Stimulated activated CD4-positive, alpha-beta T cell treated with anti-CD3 and anti-CD28 coated beads, Interleukin-4, amount 100 ng/mL, for 48 hours (primary cell): Measurements from ENCODE around the gene ANXA1.

Experiments
- DNase-seq, 2 donors: peaks; one replicate each; pipeline ENCODE4 v3.0.0-alpha.2; 2020; ENCODE audit warnings: low read depth in 2 of 2

Gene ANXA1

DNA sequence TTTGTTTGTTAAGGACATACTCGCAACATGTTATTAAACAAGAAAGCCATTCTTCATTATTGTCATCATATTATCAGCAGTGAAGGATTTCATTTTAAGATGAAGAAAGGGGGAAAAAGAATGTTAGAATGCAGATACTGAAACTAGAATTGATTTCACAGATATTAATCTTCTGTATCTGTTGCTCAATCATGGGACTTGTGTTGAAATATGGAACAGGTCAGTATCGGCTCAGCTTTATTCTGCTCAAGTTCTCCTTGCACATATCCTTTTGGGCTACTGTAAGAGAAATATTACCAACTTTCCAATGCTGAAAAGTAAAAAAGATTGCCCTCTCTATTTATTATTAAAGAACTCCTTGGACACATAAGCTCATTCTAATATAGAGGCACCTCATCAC lies 13.8 kb upstream of the ANXA1 start:
- no peak for DNase-seq

DNA sequence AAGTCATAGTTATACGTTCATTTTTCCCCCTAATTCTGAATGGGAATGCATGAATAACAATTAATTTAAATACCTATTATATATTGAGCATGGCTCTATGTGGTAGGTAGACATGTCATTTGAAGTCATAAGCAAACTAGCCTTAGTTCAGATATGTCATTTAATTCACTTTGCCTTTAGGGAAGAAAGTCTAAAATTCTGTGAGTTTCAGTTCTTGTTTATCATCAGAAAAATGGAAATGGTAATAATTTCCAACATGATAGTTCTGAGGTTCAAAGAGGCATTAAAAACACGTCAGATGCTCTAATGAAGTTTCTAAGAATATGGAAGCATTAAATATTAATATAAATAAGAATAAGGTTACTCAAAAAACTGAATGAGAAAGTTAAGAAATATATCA lies 13.1 kb upstream of the ANXA1 start:
- no peak for DNase-seq

DNA sequence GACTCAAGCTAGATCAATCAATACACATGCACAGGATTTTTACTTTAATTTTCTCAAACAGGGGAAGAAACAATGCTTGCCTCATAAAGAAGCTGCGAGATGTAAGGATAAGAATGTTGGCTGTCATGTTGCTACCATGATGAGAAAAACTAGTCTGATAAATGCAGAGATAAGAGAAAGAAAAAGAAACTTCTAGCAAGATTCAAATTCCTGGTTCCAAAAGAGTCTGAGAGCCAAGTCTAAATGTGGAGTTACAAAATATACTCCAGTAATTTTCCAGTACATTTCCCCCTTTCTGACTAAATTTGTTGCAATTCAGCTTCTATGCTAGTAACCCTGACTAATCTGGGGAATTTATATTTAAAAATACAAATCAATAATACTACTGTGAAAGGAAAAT lies 10.4 kb upstream of the ANXA1 start:
- no peak for DNase-seq

DNA sequence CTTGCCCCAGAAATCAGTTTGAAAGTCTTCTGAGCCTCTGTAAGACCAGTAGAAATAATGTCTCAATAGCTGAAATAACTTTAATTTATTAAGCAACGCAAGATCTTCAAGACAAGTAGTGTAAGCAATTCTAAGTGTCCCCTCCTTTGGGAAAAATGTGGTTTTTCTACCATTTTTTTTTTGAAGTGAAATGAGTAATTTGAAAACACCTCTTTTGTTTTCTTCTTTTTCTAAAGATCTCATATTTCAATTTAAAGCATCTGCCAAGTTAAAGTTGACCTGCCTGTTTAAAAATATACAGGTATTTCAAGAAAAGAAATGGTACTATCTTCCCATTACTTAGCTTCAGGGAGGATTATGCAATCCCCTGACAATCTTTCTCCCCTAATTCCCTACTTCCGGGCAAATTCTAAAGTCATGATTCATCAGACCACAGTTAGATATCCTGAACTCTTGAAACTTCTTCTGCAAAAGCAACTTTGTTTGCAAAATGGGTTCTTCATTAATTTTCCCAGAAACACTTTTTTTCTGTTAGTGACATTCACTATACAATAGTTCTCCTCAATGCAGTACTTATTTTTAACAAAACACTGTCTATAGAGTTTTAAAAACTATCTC lies 7.8 kb upstream of the ANXA1 start:
- DNase-seq, result no peak

DNA sequence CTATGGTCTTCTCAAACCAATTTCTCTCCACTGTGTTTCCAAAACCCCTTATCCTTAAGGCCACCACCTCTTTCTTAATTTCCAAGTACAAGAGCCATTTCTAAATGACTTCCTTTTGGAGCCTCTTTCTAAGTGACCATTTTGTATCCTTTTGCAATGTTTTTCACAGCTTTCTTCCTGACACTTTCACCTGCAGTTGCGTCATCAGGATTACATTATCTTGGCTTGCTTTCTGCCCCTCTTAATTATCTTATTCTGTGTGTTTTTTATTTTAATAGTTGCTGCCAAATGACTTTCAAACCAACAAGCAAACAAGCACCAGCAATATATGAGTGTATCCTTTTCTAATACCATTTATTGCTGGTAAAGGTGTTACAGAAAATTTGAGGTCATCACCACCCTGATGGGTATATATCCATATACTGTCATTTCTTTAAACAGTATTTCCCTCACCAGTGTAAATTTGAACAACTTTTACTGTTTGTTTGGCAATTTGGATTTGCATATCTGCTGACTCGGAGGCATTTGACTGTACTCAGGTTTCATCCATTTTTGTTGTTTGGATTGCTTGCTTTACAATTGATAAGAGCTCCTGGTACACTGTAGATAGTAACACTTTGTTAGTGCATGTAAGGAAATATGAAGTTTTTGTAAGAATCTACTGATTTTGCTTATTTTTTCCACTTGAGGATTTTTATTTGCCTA lies 5.4 kb upstream of the ANXA1 start:
- no peak for DNase-seq

DNA sequence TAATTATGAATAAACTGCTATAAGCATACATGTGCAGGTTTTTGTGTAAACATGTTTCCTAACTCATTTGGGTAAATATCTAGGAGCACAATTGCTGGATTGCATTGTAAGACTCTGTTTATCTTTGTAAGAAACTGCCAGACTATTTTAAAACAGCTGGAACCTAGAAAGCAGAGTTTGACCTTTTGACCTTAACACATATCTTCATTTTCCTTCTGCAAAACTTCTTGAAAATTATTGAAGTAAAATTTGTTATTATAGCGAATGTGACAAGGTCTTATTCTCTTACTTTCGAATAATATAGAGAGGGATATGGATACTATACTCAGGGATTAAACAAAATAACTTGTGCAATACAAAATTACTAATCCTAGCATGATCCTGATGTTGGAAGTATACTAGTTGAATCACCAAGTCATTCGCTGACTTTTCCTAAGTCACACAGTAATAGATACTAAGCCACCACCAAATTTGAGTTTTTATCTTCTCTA lies 3.2 kb upstream of the ANXA1 start:
- no peak for DNase-seq

DNA sequence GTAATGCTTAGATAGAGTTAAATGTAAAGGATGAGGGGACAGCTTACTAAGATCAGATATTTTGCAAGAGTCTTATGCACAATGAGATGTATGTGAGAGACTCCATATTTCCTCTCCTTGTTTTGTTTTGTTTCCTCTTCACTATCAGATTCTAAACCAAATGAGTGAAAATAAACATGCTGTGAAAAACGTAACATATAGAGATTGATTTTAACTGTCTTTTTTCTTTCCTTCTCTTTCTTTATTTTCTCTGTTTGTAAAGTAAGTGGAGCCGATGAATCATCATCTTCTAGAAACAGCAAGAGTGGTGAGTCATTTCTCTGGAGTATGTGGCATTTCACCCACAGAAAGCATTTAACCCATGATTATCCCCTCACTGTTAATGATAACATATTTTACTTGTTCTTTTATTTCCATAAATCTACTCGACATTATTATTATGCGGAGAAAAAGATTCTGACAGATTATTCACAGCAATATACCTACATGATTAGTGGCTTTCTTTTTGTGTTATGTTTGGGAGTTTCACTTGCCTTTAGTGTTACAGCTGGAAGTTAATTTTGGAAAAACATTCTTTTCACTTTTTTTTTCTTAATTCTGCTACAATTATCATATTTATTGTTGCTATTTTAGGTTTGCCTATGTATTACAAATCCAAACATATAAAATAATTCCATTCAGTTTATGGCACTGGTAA lies 2.1 kb upstream of the ANXA1 start:
- DNase-seq, result no peak

DNA sequence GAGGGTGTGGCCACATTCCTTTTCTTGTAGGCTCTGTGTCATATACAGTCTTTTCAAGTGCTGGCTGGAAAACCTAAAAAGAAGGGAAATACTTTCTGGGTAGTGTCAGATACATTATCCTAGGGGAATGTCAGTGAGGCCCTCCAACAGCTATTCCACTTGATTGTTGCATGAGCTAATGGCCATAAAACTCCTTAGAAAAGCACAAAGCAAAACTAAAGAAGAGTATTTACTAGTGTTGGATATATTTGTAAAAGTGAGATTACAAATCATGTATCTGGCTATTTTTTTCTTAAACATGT lies 829 bp downstream of the ANXA1 start:
- DNase-seq, result no peak

DNA sequence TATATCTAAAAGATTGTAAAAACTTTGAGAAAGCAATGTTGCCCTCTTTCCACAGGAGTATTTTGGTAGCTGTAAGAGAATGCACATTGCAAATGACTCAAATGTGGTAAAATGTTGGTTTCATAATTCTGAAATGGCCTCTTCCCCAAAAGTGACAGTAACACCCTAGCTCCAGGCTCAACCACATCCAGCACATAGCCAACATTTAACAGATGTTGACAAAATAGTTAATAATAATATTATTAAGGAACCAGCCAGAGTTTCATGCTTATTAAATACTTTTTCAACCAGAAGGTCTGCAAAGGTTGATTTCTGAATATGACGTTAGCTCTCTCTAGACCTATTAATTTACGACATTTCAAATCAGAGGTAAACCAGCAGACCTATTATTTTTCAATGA lies 1.3 kb downstream of the ANXA1 start:
- no peak for DNase-seq

DNA sequence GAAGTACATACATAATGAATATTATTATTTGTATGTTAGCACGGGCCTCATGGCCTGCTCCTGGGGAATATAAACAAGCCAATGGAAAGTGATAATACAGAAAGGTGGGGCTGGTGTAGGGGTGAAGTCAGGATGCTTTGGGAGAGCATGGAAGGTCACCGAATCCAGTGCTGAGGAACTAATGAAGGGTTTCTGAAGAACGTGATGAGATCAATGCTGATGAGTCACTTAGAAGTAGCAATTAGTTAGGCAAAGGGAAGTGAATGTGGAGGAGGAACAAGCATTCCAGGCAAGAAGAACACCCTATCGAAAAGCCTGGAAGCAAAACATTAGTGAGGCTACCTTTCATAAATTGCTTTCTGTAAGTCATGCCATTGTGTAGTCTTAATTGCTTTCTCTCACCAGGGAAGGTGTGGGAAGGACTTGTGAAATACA lies 2.1 kb downstream of the ANXA1 start:
- no peak for DNase-seq

DNA sequence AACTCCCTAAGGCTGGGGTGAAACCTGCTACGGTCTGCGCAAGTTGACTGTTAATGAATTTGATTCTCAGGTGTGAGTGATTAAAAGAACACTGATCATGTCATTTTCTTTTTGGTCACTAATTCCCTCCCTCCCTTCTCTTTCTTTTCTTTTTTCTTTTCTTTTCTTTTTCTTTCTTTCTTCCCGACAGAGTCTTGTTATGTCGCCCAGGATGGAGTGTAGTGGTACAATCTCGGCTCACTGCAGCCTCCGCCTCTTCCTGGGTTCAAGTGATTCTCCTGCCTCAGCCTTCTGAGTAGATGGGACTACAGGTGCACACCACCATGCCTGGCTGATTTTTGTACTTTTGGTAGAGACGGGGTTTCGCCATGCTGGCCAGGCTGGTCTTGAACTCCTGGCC lies 2.6 kb downstream of the ANXA1 start:
- no peak for DNase-seq

DNA sequence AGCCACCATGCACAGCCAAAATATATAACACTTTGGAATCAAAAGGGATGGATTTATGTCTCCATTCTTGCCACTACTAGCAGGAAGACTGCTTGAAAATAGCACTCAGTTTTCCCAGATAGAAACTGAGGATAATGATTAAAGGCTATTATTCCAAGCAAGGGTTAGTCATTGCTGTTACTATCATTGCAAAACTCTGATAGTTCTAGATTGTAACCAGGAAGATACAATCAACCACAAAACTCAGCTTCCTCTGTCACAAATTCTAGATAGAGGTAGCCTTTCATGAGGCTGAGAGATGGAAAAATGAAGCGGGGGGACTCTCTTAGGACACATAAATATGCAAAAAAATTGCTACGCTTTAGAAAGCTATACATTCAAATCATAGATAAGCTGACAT lies 3.1 kb downstream of the ANXA1 start:
- DNase-seq, result no peak

DNA sequence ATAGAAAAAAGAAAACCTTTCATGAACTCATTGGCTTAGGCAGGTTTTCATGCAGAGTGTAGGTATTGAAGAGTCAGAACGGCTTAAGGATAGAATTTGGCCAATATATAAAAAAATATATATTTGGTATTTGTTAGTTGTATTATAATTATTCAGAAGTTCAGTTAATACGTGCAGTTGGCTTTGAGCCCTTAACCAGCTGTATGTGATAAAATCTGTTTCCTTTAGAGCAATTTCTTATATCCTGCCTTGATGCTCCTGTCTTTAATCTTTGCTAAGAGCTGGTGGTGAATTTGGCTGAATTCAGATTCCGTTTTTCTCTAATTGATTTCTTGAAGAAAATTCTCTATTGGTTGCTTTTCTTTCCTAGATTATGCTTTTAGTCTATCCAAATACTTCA lies 3.7 kb downstream of the ANXA1 start:
- DNase-seq, result no peak

DNA sequence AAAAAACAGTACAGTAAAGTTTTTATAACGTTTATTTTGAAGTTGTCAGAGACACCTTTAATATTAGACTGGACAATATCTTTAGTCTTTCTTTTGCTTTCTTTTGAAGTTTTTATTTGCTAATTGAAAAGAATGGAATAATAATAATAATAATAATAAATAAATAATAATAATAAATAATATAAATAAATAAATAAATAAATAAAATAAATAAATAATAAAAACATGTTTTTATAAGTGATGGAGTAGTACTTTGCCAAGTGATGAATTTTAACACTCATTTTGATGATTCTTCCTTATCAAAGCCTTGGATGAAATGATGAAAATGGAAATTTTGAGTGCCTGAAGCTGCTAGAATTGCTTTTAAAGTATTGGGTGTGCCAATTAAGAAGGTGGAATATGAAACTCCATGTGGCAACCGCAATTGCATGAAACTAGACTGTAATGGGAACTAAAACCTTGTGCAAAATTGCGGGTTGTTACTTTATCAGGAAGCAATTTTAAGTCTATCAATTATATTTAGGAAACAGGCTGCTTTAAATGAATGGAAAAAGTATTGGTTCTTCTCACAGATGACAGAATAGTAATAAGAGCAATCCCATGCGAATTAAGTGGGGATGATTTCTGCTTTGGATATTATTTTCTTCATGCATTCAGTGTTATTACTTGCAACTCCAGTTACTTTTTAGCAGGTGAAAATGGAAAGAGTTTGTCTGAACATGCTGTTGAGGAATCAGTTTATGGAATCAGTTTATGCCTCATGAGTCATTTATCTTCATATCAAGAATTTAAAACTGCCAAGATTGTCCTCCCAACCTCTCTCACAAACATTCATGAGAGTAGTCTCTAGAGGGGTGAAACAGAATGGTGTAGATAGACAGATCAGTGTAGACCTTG lies 4.6 kb downstream of the ANXA1 start:
- no peak for DNase-seq

DNA sequence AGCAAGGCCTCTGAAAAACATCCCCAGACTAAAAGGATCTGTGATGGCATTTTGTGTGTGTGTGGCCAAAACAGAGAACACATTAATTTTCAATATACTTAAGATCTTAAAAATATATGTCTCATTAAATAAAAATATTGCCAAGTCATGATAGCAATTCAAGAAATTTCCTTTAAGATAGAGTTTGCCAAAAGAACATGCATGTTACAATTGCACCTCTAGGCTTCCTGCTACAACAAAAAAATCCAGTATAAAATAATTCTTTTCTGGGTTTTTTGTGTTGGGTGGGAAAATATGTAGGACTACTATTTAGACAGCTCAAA lies 5.2 kb downstream of the ANXA1 start:
- DNase-seq, result no peak

DNA sequence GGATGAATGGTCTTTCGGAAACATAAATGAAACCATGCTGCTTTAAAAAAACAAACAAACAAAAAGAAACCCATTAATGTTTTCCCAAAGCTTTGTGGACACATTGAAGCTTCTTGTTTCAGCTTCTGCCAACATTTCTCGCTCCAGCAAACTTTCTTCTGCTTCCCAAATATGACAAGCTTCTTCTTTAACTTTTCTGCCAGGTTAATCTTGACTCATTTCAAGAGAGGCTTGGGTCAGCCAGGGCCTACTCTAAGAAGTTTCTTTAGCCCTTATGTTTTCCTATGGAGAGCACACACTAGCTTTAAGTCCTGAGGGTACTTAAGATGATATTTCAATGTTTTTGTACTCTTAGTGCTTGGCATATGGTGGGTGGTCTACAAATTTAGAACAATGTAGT lies 6.1 kb downstream of the ANXA1 start:
- no peak for DNase-seq

DNA sequence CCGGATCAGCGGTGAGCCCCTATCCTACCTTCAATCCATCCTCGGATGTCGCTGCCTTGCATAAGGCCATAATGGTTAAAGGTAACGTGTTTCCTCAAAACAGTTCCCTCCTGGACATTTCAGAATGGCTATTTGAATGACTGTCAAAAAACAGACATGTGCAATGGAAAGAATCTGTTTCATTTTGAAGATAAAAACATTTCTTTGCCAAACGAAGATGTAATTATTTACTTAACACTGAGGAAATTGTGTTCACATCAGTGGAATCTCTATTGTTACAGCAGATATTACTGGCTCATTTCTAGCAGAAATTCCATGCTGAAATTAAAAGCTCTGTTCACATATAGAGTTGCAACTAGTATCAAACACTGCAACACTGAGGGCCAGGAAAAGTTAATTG lies 7.1 kb downstream of the ANXA1 start:
- DNase-seq, result no peak

DNA sequence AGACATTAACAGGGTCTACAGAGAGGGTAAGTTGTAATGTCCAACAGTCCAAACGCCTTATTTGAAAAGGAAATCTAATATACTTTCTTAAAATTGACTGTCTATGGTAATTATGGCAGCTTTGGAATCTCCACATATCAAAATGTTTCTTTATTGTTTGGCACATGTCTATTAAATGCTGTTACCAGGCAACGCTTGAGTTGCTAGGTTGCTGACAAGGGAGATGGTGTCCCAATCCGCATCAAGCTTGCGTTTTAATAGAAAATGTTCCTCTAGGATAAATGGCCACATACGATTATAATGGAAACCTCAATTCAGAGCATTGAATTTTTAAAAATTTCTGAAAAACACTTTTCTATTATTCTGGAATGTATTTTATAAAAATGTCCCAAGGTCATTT lies 9.2 kb downstream of the ANXA1 start:
- DNase-seq, result no peak

DNA sequence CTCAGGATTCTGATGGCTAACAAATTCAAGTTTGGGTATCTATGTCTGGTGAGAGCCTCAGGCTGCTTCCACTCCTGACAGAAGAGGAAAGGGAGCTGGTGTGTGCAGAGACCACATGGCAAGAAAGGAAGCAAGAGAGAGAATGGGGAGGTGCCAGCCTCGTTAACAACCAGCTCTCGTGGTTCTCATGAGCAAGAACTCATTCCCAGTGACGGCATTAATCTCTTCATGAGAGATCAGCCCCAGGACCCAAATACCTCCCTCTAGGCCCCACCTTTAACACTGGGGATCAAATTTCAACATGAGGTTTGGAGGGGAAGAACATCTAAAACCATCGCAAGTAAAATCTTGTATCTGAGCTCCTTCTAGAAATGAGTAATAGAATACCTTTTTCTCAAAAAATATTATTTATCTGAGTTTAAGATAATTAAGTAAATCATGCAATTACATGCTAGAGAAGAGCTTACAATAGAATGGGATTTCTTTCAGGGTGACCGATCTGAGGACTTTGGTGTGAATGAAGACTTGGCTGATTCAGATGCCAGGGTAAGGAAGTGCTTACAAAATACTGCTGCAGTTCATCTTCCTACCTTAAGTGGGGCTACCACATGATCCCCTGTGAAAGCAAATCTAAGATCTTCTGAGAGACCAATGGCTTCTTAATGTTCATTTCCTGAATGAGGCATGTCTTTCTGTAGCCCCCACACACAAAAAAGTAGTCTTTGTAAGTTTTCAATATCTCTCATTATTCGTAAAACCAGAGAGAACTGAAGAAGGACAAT lies 11.5 kb downstream of the ANXA1 start:
- no peak for DNase-seq

DNA sequence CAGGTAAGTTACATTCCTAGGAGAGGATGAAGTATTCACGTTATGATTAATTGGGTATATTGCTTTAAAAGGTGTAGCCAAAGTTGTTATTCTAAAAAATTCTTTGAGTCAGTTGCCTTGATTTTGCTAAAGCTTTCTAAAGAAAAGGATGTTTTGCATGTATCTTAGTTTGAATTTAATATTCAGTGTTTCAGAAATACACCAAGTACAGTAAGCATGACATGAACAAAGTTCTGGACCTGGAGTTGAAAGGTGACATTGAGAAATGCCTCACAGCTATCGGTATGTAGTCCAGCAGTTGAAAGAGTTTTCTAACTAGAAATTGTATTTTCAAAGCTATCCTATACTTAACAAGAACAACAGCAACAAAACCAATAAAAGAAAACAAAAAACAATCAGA lies 14.2 kb downstream of the ANXA1 start:
- no peak for DNase-seq

DNA sequence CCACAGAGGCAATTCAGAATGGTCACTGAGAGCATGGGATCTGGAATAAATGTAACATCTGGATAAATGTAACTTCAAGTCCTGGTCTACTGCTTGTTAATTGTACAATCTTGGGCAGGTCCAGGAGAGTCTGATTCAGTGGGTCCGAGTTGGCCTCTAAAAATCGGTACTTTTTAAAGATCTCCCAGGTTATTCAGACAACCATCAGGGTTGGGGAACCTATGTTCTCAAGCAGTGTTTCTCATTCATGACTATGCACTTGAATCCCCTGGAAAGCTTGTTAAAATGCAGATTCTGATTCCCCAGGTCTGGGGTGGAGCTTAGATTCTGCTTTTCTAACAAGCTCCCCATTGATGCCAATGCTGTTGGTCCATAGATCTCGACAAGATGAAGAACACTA lies 14.8 kb downstream of the ANXA1 start:
- no peak for DNase-seq

DNA sequence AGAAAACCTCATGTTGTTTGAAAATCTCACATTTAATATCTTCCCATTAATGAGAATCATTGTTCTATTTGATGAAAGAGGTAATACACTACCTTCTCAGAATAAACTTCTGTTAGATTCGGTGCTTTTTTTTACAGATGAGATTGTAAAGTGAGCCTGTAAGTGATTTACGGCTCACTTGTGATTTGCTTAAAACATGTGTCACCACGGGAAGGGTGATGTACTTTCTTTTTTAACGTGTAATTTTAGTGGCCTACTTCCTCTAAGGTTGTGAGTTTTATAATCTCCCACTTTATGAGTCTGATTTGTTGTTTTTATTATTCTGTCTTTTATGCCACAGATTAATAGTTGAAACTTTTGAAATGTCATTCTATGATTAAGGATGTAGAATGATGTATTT lies 15.9 kb downstream of the ANXA1 start:
- DNase-seq, result no peak
